Endothelial cell of umbilical vein (primary cell): ENCODE results near the gene SMCO2. TPM values are rescaled to one million over a fixed set of nuclear protein-coding genes. Genes with fewer than 3 reads are reported as not detected.

Experiments used
- BruUV-seq: library from RNA; stranded (reverse); fragments of 400-500 nt; replicated peaks from 2 replicates; lab custom pipeline; 2021; lab: Mats Ljungman, UMichigan
- CTCF ChIA-PET: fragments of 300-600, 350-600 bp; sonication (Branson Sonifier 250); formaldehyde crosslinking; loops from one replicate; lab custom pipeline; 2021; ENCODE audit warnings: antibody characterized with exemption, inconsistent platforms; lab: Charles Lee
- POLR2A ChIA-PET: fragments of 300-600, 350-600 bp; sonication (Branson Sonifier 250); formaldehyde crosslinking; loops from one replicate; lab custom pipeline; 2021; ENCODE audit warnings: antibody characterized with exemption, inconsistent platforms; lab: Charles Lee
- DNase-seq: peaks from one replicate; pipeline ENCODE4 v3.0.0-alpha.2; 2011; ENCODE audit warnings: low read depth, low spot score
- FAIRE-seq: peaks from 2 replicates; lab custom pipeline; 2011; peaks lifted over from hg19 to GRCh38; lab: Jason Lieb, UNC
- H2AFZ ChIP-seq: 2 replicates; pipeline ENCODE4 v1.6.0; 2012; ENCODE audit warnings: low read depth, low read length, control low read depth, inconsistent platforms
- H3K27ac ChIP-seq: 2 replicates; pipeline ENCODE4 v1.5.1; 2011; ENCODE audit warnings: low read depth, mild to moderate bottlenecking, control low read depth, low read length, moderate library complexity; ENCODE audit not compliant: insufficient read depth
- H3K27me3 ChIP-seq, 2 experiments: 2 replicates each; pipeline versions ENCODE4 v1.6.0 to v1.6.1; 2011; ENCODE audit warnings: low read length in 2 of 2, mixed read lengths in 1 of 2; ENCODE audit not compliant: control insufficient read depth in 2 of 2, insufficient read depth in 2 of 2
- H3K36me3 ChIP-seq, 2 experiments: 2 replicates in 1 of 2; 3 replicates in 1 of 2; pipeline ENCODE4 v1.5.1; 2011; ENCODE audit warnings: low read length in 2 of 2, mild to moderate bottlenecking in 1 of 2, moderate library complexity in 1 of 2; ENCODE audit not compliant: control insufficient read depth in 2 of 2, insufficient read depth in 2 of 2; ENCODE audit errors: extremely low read depth in 1 of 2
- H3K4me1 ChIP-seq: 3 replicates; pipeline ENCODE4 v1.5.1; 2011; ENCODE audit warnings: mild to moderate bottlenecking, low read length; ENCODE audit not compliant: control insufficient read depth, insufficient read depth; ENCODE audit errors: extremely low read depth
- H3K4me2 ChIP-seq: 2 replicates; pipeline ENCODE4 v1.6.1; 2011; ENCODE audit warnings: low read length, control low read depth, mixed read lengths; ENCODE audit not compliant: insufficient read depth
- H3K4me3 ChIP-seq, 3 experiments: fragments of 200-600 bp in 1 of 3; sonication (generic), shearing (Covaris generic) in 1 of 3; replicated peaks in 1 of 3; 2 replicates each; pipeline ENCODE4 v1.5.1; 2011 to 2016; ENCODE audit warnings: control low read depth in 3 of 3, low read length in 3 of 3, mild to moderate bottlenecking in 2 of 3, inconsistent platforms in 1 of 3, low read depth in 1 of 3, moderate library complexity in 1 of 3; ENCODE audit not compliant: insufficient read depth in 1 of 3
- H3K79me2 ChIP-seq: 2 replicates; pipeline ENCODE4 v1.6.0; 2012; ENCODE audit warnings: low read length, inconsistent platforms; ENCODE audit not compliant: control insufficient read depth, insufficient read depth
- H3K9ac ChIP-seq: replicated peaks from 2 replicates; pipeline ENCODE3; 2011; ENCODE audit warnings: low read length, control low read depth; ENCODE audit not compliant: insufficient read depth; ENCODE audit errors: extremely low read depth
- H3K9me1 ChIP-seq: replicated peaks from 3 replicates; pipeline ENCODE4 v1.6.0; 2011; ENCODE audit warnings: mild to moderate bottlenecking, low read length; ENCODE audit not compliant: control insufficient read depth, insufficient read depth; ENCODE audit errors: extremely low read depth
- H3K9me3 ChIP-seq: replicated peaks from 2 replicates; pipeline ENCODE4 v1.5.1; 2012; ENCODE audit warnings: low read length, inconsistent platforms; ENCODE audit not compliant: control insufficient read depth, insufficient read depth
- H4K20me1 ChIP-seq: replicated peaks from 2 replicates; pipeline ENCODE3; 2011; ENCODE audit warnings: mild to moderate bottlenecking, low read length; ENCODE audit not compliant: control insufficient read depth, insufficient read depth; ENCODE audit errors: extremely low read depth
- CTCF ChIP-seq, 2 donors: IDR thresholded peaks; 1 replicate in 1 of 2; 2 replicates in 1 of 2; pipeline ENCODE4 v1.5.1; 2011; ENCODE audit warnings: low read length in 2 of 2, mild to moderate bottlenecking in 2 of 2, moderate library complexity in 2 of 2, control low read depth in 1 of 2, inconsistent platforms in 1 of 2, low read depth in 1 of 2; ENCODE audit not compliant: insufficient read depth in 1 of 2; ENCODE audit errors: extremely low read depth in 1 of 2
- EZH2 ChIP-seq: IDR thresholded peaks from 2 replicates; pipeline ENCODE4 v1.6.1; 2012; ENCODE audit warnings: borderline replicate concordance, low read depth, mild to moderate bottlenecking, moderate library complexity, low read length, inconsistent platforms; ENCODE audit not compliant: severe bottlenecking
- FOS ChIP-seq: IDR thresholded peaks from 2 replicates; pipeline ENCODE4 v1.6.1; 2011; ENCODE audit warnings: mild to moderate bottlenecking, low read length, moderate library complexity, borderline replicate concordance; ENCODE audit not compliant: insufficient read depth
- GATA2 ChIP-seq: IDR thresholded peaks from 2 replicates; pipeline ENCODE4 v1.7.0; 2011; ENCODE audit warnings: low read depth, mild to moderate bottlenecking, moderate library complexity, mixed read lengths, low read length; ENCODE audit not compliant: insufficient read length, insufficient read depth
- JUN ChIP-seq: IDR thresholded peaks from 2 replicates; pipeline ENCODE4 v1.6.1; 2011; ENCODE audit warnings: borderline replicate concordance, low read depth; ENCODE audit not compliant: insufficient read length, insufficient read depth
- MAX ChIP-seq: IDR thresholded peaks from 2 replicates; pipeline ENCODE4 v1.6.1; 2011; ENCODE audit not compliant: insufficient read depth, insufficient read length
- MYC ChIP-seq: IDR thresholded peaks from one replicate; pipeline ENCODE4 v1.6.1; 2011; ENCODE audit warnings: mild to moderate bottlenecking, low read depth, low read length
- POLR2A ChIP-seq: IDR thresholded peaks from 2 replicates; pipeline ENCODE4 v1.6.1; 2012; ENCODE audit warnings: low read depth, mild to moderate bottlenecking, control low read depth, low read length
- POLR2AphosphoS5 ChIP-seq: IDR thresholded peaks from 2 replicates; pipeline ENCODE4 v1.6.1; 2012; ENCODE audit warnings: low read depth, mild to moderate bottlenecking, control low read depth, low read length, moderate library complexity; ENCODE audit not compliant: insufficient read depth
- dilution Hi-C: fragments of 300-500 bp; cut with MboI; formaldehyde crosslinking; loops from one replicate; pipeline ENCODE4 v1.15.0; 2019; ENCODE audit warnings: low sequenced_read_pairs; ENCODE audit not compliant: extremely low pct_ligation_motif_present
- intact Hi-C: fragments of 100-400 bp; cut with micrococcal nuclease; formaldehyde crosslinking; loops from one replicate; pipeline ENCODE4 v1.10.0; 2022
- polyA plus RNA-seq, 4 experiments: library from polyadenylated mRNA; depleted of rRNA in 3 of 4; stranded (reverse) in 3 of 4; unstranded in 1 of 4; fragments of >200 nt; gene quantifications; 2 replicates each; pipeline versions ENCODE4 v1.2.1 to v1.2.3, GENCODE V29; 2011 to 2012; ENCODE audit warnings: missing spikeins in 1 of 4
- total RNA-seq: library from RNA; stranded (reverse); gene quantifications from 2 replicates; pipeline ENCODE4 v1.2.3, GENCODE V29; 2021

Gene SMCO2
- total and polyA plus RNA-seq, 2 donors (not counting 3 experiments of a cell fraction or from before 2014, with no cell fraction given) = 0.33 to 0.49 TPM

- H3K4me1 ChIP-seq = no peaks in the 10 kb centered on the region
- no peaks in the 10 kb centered on the region for H3K79me2 ChIP-seq
- H3K4me3 ChIP-seq = no peak overlapping the region
- no peaks in the 10 kb centered on the region for H3K9me1 ChIP-seq
- no peak overlapping the region for H3K4me2 ChIP-seq
- H3K27me3 ChIP-seq = no peaks in the 10 kb centered on the region
- FAIRE-seq = no peak
- DNase-seq = no peak
- H4K20me1 ChIP-seq = no peaks in the 10 kb centered on the region
- ChIA-PET POLR2A (no interaction called here), CTCF (no interaction called here)
- no peak overlapping the region for H2AFZ ChIP-seq
- no peak overlapping the region for H3K27ac ChIP-seq
- H3K36me3 ChIP-seq = no peaks in the 10 kb centered on the region
- intact Hi-C loops = no loop called here
- BruUV-seq = no TSS peak
- TF ChIP-seq CTCF (IDR thresholded peaks at IDR 0.05; ENCODE audit: extremely low read depth in 1 of 2, insufficient read depth in 1 of 2, low read depth in 1 of 2, low read length in 2 of 2) (no peak), MYC (no peak), EZH2 (no peak), JUN (no peak), POLR2AphosphoS5 (no peak), FOS (no peak), MAX (no peak), GATA2 (no peak), POLR2A (no peak)
- dilution Hi-C loops = no loop called here
- no peaks in the 10 kb centered on the region for H3K9me3 ChIP-seq
- H3K9ac ChIP-seq = no peak overlapping the region
Observed at GRCh38 chr12:27486961-27487360, 40.4 kb downstream of the SMCO2 start.
